Retinal pigment epithelial cell (primary cell): ENCODE measurements around the gene RRP7A.
"Not testable (repeated sequence)": the region's sequence is repeated elsewhere in the genome, so short reads cannot be mapped to it uniquely, and the experiment has no call there.

Experiments
- DNase-seq: peaks from one replicate; pipeline ENCODE4 v3.0.0-alpha.2; 2010; ENCODE audit warnings: low read depth
- H3K4me3 ChIP-seq: 2 replicates; pipeline ENCODE4 v1.5.1; 2011; ENCODE audit warnings: mild to moderate bottlenecking, low read length, control low read depth, moderate library complexity
- CTCF ChIP-seq: conservative IDR thresholded peaks from 2 replicates; pipeline ENCODE4 v1.5.1; 2011; ENCODE audit warnings: low read depth, low read length, control low read depth, inconsistent platforms

The RRP7A gene

GRCh38 chr22:42522546-42522945 lies 3.0 kb upstream of the RRP7A start:
- TF ChIP-seq CTCF, result no peak
- no peak overlapping the region for H3K4me3 ChIP-seq

GRCh38 chr22:42521228-42521546 lies 1.6 kb upstream of the RRP7A start:
- no peak for DNase-seq
- TF ChIP-seq CTCF, result no peak
- no peak overlapping the region for H3K4me3 ChIP-seq

More at GRCh38 chr22:42522546-42522945, 3.0 kb upstream of the RRP7A start:
- DNase-seq, result no peak

- peak overlapping the region; percentile 65 for H3K4me3 ChIP-seq
- not testable (repeated sequence) for DNase-seq
These were observed 715 bp downstream of the RRP7A start for GRCh38 chr22:42518638-42519524.

- not testable (repeated sequence) for H3K4me3 ChIP-seq, DNase-seq
These were observed 2.5 kb downstream of the RRP7A start for GRCh38 chr22:42517103-42517502.

- TF ChIP-seq CTCF, result no peak
- H3K4me3 ChIP-seq, result no peak overlapping the region
- DNase-seq, result no peak
These were observed 3.7 kb downstream of the RRP7A start for GRCh38 chr22:42515896-42516295.

GRCh38 chr22:42515304-42515703 lies 4.3 kb downstream of the RRP7A start:
- H3K4me3 ChIP-seq, DNase-seq: not testable (repeated sequence)

- DNase-seq, H3K4me3 ChIP-seq: not testable (repeated sequence)
These were observed 5.3 kb downstream of the RRP7A start for GRCh38 chr22:42514331-42514730.

- not testable (repeated sequence) for H3K4me3 ChIP-seq, DNase-seq
These were observed 7.2 kb downstream of the RRP7A start for GRCh38 chr22:42512273-42512990.

- no peak for TF ChIP-seq CTCF
- H3K4me3 ChIP-seq, result no peak overlapping the region
- DNase-seq, result no peak
These were observed 8.2 kb downstream of the RRP7A start for GRCh38 chr22:42511401-42511891.
